ENCODE results near the gene CBL.

CBL gene

DNA sequence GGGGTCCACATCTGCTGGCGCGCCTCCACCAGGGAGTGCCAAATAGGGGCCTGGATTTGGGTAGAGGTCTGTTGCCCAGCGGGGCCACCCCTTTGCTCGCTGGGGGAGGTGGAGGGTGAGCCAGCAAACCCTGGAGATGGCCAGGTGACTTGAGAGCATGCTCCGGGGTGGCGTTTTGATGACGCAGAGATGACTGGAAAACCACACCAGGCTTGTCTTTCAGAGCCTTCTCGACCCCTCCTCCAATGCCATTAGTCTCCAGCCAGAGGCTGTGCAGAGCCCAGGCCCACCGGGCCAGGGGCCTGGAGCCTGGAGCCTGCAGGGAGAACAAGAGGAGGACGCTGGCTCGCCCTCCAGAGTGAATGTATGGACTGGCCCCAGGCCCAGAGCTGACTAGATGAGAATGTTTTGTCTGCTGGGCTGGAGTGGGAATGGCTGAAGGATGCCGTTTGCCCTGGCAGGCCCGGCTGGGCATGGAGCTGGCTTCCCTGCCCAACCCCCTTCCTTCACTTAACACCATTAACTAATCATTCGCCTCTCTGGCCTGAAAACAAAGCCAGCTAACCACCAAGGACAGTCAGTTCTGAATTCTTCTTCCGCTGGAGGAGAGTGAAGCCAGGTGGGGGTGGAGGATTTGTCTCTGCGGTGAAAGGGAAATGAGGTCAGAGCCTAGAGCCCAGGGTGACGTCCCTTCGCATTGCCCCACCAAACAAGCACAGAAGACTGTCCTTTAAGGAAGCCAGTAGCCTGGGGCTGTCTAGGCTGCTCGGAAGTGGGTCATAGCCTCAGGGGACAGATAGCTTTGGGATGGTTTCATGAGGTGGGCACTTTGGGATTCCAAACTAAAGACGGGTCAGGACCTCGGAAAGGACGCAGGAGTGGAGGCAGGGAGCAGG, 112.3 kb downstream of the CBL start:
- H3K4me1 ChIP-seq = peaks cover 41% of the 10 kb centered on the region
- no peaks in the 10 kb centered on the region for H3K27me3 ChIP-seq (ENCODE audit: low read depth)
- H3K9me3 ChIP-seq = no peaks in the 10 kb centered on the region
- H3K4me3 ChIP-seq = no peak overlapping the region
- DNase-seq (ENCODE audit: low spot score in 2 of 2) = peak in 1 of 2 experiments; percentile 14
- H3K36me3 ChIP-seq (replicated peaks) = peaks cover 13% of the 10 kb centered on the region
- in situ Hi-C loops (cut with MboI; ENCODE audit: low sequenced_read_pairs) = no loop called here

- Histone ChIP-seq H3K4me1 (peaks cover 41% of the 10 kb centered on the region), H3K36me3 (replicated peaks) (peaks cover 5% of the 10 kb centered on the region), H3K9me3 (no peaks in the 10 kb centered on the region), H3K4me3 (no peak overlapping the region), H3K27me3 (ENCODE audit: low read depth) (no peaks in the 10 kb centered on the region)
- in situ Hi-C loops (cut with MboI; ENCODE audit: low sequenced_read_pairs) = no loop called here
- no peak for DNase-seq (ENCODE audit: low spot score in 2 of 2)
Measured at GRCh38 chr11:119319136-119319699, 113.1 kb downstream of the CBL start.

DNA sequence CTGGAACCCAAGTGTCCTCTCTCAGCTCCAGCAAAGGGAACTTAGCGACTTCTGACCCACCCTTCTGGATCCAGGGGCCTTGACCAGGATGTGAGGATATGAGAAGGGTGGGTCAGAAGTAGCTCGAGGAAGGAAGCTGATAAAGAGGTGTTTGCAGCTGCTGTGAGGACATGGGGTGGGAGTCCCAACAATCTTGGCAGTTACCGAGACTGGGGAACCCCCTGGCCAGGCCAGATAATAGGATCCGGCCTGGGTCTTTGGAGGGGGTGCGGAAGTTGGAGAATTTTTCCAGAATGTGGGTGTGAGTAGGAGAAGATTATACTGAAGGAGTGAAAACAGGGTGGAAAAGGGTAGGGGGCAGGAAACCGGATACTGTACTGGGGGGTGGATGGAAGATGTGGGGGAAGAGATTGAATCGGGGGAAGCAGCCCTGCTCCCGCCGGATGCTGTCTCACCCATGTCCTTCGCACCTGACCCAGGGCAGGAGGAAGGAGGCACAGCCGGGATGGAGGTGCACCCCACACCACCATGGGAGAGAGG, 113.6 kb downstream of the CBL start:
- Histone ChIP-seq H3K4me3 (no peak overlapping the region), H3K36me3 (replicated peaks) (no peaks in the 10 kb centered on the region; the same call in none of the 2 replicates), H3K4me1 (peaks cover 41% of the 10 kb centered on the region)

DNA sequence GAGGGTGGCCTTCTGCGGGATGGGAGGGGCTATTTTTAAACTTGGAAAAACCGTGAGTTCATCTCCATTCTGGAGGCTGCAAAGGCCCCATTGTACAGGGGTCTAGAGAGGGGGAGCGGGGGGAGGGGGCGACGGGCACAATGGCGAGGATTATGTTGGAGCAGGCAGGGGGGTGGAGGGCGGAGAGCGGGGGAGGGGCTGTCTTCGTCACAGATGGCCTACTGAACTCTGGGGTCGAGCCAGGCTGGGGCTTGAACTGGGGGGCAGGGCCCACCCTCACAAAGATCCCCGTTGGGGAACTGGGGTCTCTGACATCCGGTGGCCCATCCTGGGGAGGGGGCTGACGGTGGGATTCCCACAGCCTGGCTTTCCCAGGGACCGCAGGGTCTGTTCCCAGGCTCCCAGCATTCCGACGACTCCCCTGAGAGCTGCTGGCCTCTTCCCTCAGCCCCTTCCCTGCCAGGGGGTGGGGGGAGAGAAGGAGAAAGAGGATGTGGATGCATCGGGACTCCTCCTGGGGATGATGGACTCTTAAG, 114.2 kb downstream of the CBL start:
- peak overlapping the region; percentile 29 for H3K4me3 ChIP-seq
- H3K36me3 ChIP-seq (replicated peaks) = no peaks in the 10 kb centered on the region; the same call in 1 of the 2 replicates
- peak; percentile 23 to 77 for DNase-seq (ENCODE audit: low spot score in 2 of 2)
- H3K4me1 ChIP-seq = peaks cover 41% of the 10 kb centered on the region
- in situ Hi-C loops (cut with MboI; ENCODE audit: low sequenced_read_pairs) = loop anchor here (10.0 kb wide), 1 partner anchor 64 kb away; the partner anchor contains the start of gene USP2
- H3K27me3 ChIP-seq (ENCODE audit: low read depth) = no peaks in the 10 kb centered on the region
- no peaks in the 10 kb centered on the region for H3K9me3 ChIP-seq

More for the DNA sequence above, 113.6 kb downstream of the CBL start:
- H3K9me3 ChIP-seq = no peaks in the 10 kb centered on the region
- DNase-seq (ENCODE audit: low spot score in 2 of 2) = no peak
- in situ Hi-C loops (cut with MboI; ENCODE audit: low sequenced_read_pairs) = loop anchor here (10.0 kb wide), 1 partner anchor 65 kb away; the partner anchor contains the start of gene USP2
- no peaks in the 10 kb centered on the region for H3K27me3 ChIP-seq (ENCODE audit: low read depth)

- H3K9me3 ChIP-seq = no peaks in the 10 kb centered on the region
- in situ Hi-C loops (cut with MboI; ENCODE audit: low sequenced_read_pairs) = loop anchor here (10.0 kb wide), 1 partner anchor 64 kb away; the partner anchor contains the start of gene USP2
- H3K36me3 ChIP-seq (replicated peaks) = no peaks in the 10 kb centered on the region; the same call in 1 of the 2 replicates
- DNase-seq (ENCODE audit: low spot score in 2 of 2) = peak; percentile 54 to 80
- no peaks in the 10 kb centered on the region for H3K27me3 ChIP-seq (ENCODE audit: low read depth)
- peak overlapping the region; percentile 29 for H3K4me3 ChIP-seq
- H3K4me1 ChIP-seq = peaks cover 37% of the 10 kb centered on the region
Measured at GRCh38 chr11:119320776-119321524, 114.8 kb downstream of the CBL start.

GRCh38 chr11:119322360-119322739, 116.2 kb downstream of the CBL start:
- Histone ChIP-seq H3K4me3 (no peak overlapping the region), H3K27me3 (ENCODE audit: low read depth) (no peaks in the 10 kb centered on the region), H3K36me3 (replicated peaks) (no peaks in the 10 kb centered on the region), H3K9me3 (no peaks in the 10 kb centered on the region), H3K4me1 (peaks cover 34% of the 10 kb centered on the region)
- in situ Hi-C loops (cut with MboI; ENCODE audit: low sequenced_read_pairs) = loop anchor here (10.0 kb wide), 1 partner anchor 62 kb away; the partner anchor contains the start of gene USP2
- DNase-seq (ENCODE audit: low spot score in 2 of 2) = no peak

DNA sequence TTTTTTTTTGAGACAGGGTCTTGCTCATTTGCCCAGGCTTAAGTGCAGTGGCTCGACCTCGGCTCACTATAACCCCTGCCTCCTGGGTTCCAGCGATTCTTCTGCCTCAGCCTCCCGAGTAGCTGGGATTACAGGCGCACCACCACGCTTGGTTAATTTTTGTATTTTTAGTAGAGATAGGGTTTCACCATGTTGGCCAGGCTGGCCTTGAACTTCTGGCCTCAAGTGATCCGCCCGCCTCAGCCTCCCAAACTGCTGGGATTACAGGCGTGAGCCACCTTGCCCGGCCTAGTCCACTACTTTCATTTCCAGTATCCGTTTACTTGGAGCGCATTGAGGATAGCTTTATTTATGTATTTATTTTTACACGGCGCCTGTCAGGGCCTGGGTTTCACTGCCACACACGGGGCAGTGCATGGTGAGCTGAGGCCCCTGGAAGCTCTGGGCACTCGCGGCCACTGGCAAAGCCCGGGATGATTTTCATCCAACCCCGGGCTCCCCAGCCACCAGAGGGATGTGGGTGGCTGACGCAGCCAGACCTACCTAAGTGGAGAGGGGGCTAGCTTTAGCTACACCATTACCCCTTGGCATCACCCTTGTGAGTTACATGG, 116.9 kb downstream of the CBL start:
- DNase-seq (ENCODE audit: low spot score in 2 of 2) = no peak
- Histone ChIP-seq H3K27me3 (ENCODE audit: low read depth) (no peaks in the 10 kb centered on the region), H3K4me3 (no peak overlapping the region), H3K4me1 (peaks cover 32% of the 10 kb centered on the region), H3K36me3 (replicated peaks) (no peaks in the 10 kb centered on the region), H3K9me3 (no peaks in the 10 kb centered on the region)
- in situ Hi-C loops (cut with MboI; ENCODE audit: low sequenced_read_pairs) = loop anchor here (10.0 kb wide), 1 partner anchor 62 kb away; the partner anchor contains the start of gene USP2

GRCh38 chr11:119323532-119324033, 117.4 kb downstream of the CBL start:
- Histone ChIP-seq H3K9me3 (no peaks in the 10 kb centered on the region), H3K27me3 (ENCODE audit: low read depth) (no peaks in the 10 kb centered on the region), H3K36me3 (replicated peaks) (no peaks in the 10 kb centered on the region), H3K4me3 (no peak overlapping the region), H3K4me1 (peaks cover 30% of the 10 kb centered on the region)
- in situ Hi-C loops (cut with MboI; ENCODE audit: low sequenced_read_pairs) = loop anchor here (10.0 kb wide), 1 partner anchor 61 kb away; the partner anchor contains the start of gene USP2
- DNase-seq (ENCODE audit: low spot score in 2 of 2) = peak; percentile 56 to 93

DNA sequence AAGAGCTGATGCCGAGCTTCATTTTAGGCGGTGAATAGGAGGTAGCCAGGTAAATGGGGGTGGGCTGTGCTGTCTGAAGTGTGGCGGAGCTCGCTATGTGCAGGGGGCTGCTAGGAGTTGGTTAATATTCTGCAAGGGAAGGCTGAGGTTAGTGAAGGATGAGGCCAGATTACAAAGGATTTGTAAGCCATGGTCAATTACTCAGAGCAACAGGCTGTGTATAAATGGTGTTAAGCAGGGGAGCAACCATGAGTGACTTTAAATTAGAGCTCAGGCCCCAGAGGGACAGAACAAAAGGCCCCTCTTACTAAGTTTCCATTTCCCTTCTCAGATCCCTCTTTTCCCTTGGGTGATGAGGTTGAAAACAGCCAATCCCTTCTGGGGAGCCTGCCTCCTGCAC, 118.0 kb downstream of the CBL start:
- no peaks in the 10 kb centered on the region for H3K36me3 ChIP-seq (replicated peaks)
- in situ Hi-C loops (cut with MboI; ENCODE audit: low sequenced_read_pairs) = loop anchor here (10.0 kb wide), 1 partner anchor 61 kb away; the partner anchor contains the start of gene USP2
- H3K4me1 ChIP-seq = peaks cover 24% of the 10 kb centered on the region
- DNase-seq (ENCODE audit: low spot score in 2 of 2) = no peak
- no peaks in the 10 kb centered on the region for H3K27me3 ChIP-seq (ENCODE audit: low read depth)
- no peak overlapping the region for H3K4me3 ChIP-seq
- H3K9me3 ChIP-seq = no peaks in the 10 kb centered on the region

DNA sequence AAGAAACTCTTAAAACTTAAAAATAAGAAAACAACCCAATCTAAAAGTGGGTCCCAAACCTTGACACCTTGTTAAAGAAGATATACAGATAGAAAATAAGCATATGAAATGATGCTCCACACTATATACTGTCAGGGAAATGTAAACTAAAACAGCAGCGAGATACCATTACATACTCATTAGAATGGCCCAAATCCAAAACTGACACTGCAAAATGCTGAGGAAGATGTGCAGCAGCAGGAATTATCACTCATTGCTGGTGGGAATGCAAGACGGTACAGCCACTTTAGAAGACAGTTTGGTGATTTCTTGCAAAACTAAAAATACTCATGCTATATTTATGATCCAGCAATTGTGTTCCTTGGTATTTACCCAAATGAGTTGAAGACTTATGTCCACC, 123.2 kb downstream of the CBL start:
- H3K36me3 ChIP-seq (replicated peaks) = no peaks in the 10 kb centered on the region
- DNase-seq (ENCODE audit: low spot score in 2 of 2) = no peak
- no peak overlapping the region for H3K4me3 ChIP-seq
- peaks cover 23% of the 10 kb centered on the region for H3K4me1 ChIP-seq
- H3K27me3 ChIP-seq (ENCODE audit: low read depth) = no peaks in the 10 kb centered on the region
- in situ Hi-C loops (cut with MboI; ENCODE audit: low sequenced_read_pairs) = loop anchor here (10.0 kb wide), 1 partner anchor 55 kb away; the partner anchor contains the start of gene USP2
- H3K9me3 ChIP-seq = no peaks in the 10 kb centered on the region

DNA sequence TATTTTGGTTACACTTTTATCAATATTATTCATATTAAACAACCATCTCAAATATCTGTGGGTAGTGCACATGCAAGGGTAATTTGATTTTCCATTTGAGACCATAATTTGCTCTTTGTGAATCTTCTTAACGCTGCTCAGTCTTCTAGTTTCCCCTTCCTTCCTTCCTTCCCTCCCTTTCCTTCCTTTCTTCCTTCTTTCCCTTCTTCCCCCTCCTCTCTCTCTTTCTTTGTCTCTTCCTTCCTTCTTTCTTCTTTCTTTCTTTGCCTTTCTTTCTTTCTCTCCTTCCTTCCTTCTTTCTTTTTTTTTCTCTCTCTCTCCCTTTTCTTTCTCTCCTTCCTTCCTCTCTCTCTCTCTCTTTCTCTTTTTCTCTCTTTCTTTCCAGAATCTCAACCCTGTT, 124.1 kb downstream of the CBL start:
- H3K4me3 ChIP-seq = no peak overlapping the region
- H3K27me3 ChIP-seq (ENCODE audit: low read depth) = no peaks in the 10 kb centered on the region
- in situ Hi-C loops (cut with MboI; ENCODE audit: low sequenced_read_pairs) = no loop called here
- no peaks in the 10 kb centered on the region for H3K9me3 ChIP-seq
- peaks cover 23% of the 10 kb centered on the region for H3K4me1 ChIP-seq
- H3K36me3 ChIP-seq (replicated peaks) = no peaks in the 10 kb centered on the region
- DNase-seq (ENCODE audit: low spot score in 2 of 2) = no peak

DNA sequence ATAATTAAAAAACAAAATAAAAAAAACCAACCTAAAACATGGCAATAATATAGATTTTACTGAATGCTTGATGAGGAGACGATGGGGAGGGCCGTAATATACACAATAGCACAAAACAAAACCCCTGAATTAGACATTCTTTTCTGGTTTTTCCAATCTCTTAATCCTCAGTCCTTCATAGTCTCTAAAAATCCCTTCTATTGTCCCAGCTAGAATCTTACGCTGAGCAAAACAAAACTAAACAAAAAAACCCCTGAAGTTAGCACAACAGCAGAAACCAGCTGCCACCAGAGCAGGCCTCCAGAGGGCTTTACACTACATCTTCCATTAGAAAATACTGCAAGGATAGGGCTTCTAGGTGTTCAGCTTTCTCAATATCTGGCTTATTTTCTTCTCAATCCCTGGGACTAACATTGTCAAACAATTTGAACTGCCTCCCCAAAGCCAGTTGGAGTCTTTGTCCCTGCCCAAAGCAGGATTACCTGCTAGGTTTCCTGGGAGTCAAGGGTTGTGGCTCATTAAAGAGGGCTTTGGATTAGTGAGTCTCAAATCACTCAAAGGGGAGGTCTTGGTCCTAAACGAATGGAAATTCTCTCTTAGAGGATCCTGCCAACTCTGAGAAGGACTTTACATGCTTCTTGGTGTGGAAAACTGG, 126.1 kb downstream of the CBL start:
- DNase-seq (ENCODE audit: low spot score in 2 of 2) = peak; percentile 67 to 91
- Histone ChIP-seq H3K9me3 (no peaks in the 10 kb centered on the region), H3K36me3 (replicated peaks) (peaks cover 11% of the 10 kb centered on the region), H3K27me3 (ENCODE audit: low read depth) (no peaks in the 10 kb centered on the region), H3K4me3 (no peak overlapping the region), H3K4me1 (peaks cover 23% of the 10 kb centered on the region)
- in situ Hi-C loops (cut with MboI; ENCODE audit: low sequenced_read_pairs) = no loop called here

Measured in HAP-1 (cell line).